ENCODE results near the gene TBC1D8. TPM values are rescaled to one million over a fixed set of nuclear protein-coding genes. Genes with fewer than 3 reads are reported as not detected.

Gene TBC1D8
- total and polyA plus RNA-seq, 2 experiments from 2014 or later, result 18.0 to 36.9 TPM

DNA sequence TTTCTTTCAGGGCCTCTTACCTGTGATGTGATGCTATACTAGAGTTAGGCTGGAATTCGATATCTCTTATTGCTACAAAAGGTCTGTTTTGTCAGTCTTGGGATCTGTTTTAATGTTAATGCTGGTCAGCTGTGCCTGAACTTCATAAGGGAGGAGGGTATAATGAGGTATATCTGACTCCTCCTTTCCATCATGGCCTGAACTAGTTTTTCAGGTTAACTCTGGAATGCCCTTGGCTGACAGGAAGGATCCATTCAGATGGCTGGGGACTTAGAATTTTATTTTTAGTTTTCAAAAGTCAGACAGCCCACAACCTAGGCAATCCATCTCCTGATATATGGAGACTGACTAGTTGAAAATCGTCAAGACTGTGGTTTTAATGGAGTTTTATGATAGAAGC is 35.9 kb upstream of the TBC1D8 start (continued):
- TF ChIP-seq, protein P1, sequence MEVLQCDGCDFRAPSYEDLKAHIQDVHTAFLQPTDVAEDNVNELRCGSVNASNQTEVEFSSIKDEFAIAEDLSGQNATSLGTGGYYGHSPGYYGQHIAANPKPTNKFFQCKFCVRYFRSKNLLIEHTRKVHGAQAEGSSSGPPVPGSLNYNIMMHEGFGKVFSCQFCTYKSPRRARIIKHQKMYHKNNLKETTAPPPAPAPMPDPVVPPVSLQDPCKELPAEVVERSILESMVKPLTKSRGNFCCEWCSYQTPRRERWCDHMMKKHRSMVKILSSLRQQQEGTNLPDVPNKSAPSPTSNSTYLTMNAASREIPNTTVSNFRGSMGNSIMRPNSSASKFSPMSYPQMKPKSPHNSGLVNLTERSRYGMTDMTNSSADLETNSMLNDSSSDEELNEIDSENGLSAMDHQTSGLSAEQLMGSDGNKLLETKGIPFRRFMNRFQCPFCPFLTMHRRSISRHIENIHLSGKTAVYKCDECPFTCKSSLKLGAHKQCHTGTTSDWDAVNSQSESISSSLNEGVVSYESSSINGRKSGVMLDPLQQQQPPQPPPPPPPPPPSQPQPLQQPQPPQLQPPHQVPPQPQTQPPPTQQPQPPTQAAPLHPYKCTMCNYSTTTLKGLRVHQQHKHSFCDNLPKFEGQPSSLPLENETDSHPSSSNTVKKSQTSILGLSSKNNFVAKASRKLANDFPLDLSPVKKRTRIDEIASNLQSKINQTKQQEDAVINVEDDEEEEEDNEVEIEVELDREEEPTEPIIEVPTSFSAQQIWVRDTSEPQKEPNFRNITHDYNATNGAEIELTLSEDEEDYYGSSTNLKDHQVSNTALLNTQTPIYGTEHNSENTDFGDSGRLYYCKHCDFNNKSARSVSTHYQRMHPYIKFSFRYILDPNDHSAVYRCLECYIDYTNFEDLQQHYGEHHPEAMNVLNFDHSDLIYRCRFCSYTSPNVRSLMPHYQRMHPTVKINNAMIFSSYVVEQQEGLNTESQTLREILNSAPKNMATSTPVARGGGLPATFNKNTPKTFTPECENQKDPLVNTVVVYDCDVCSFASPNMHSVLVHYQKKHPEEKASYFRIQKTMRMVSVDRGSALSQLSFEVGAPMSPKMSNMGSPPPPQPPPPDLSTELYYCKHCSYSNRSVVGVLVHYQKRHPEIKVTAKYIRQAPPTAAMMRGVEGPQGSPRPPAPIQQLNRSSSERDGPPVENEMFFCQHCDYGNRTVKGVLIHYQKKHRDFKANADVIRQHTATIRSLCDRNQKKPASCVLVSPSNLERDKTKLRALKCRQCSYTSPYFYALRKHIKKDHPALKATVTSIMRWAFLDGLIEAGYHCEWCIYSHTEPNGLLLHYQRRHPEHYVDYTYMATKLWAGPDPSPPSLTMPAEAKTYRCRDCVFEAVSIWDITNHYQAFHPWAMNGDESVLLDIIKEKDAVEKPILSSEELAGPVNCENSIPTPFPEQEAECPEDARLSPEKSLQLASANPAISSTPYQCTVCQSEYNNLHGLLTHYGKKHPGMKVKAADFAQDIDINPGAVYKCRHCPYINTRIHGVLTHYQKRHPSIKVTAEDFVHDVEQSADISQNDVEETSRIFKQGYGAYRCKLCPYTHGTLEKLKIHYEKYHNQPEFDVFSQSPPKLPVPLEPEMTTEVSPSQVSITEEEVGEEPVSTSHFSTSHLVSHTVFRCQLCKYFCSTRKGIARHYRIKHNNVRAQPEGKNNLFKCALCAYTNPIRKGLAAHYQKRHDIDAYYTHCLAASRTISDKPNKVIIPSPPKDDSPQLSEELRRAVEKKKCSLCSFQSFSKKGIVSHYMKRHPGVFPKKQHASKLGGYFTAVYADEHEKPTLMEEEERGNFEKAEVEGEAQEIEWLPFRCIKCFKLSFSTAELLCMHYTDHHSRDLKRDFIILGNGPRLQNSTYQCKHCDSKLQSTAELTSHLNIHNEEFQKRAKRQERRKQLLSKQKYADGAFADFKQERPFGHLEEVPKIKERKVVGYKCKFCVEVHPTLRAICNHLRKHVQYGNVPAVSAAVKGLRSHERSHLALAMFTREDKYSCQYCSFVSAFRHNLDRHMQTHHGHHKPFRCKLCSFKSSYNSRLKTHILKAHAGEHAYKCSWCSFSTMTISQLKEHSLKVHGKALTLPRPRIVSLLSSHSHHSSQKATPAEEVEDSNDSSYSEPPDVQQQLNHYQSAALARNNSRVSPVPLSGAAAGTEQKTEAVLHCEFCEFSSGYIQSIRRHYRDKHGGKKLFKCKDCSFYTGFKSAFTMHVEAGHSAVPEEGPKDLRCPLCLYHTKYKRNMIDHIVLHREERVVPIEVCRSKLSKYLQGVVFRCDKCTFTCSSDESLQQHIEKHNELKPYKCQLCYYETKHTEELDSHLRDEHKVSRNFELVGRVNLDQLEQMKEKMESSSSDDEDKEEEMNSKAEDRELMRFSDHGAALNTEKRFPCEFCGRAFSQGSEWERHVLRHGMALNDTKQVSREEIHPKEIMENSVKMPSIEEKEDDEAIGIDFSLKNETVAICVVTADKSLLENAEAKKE (CRISPR knock-in tag; IDR thresholded peaks at IDR 0.05), result no peak
- no peak for TF ChIP-seq EZH2phosphoT487 (IDR thresholded peaks at IDR 0.05; ENCODE audit: unreplicated experiment)
- no peak for TF ChIP-seq EZH2 (IDR thresholded peaks at IDR 0.05; ENCODE audit: low read depth, unreplicated experiment)
- TF ChIP-seq STAT1 (IDR thresholded peaks at IDR 0.05; ENCODE audit: unreplicated experiment), result no peak
- TF ChIP-seq, protein P2, sequence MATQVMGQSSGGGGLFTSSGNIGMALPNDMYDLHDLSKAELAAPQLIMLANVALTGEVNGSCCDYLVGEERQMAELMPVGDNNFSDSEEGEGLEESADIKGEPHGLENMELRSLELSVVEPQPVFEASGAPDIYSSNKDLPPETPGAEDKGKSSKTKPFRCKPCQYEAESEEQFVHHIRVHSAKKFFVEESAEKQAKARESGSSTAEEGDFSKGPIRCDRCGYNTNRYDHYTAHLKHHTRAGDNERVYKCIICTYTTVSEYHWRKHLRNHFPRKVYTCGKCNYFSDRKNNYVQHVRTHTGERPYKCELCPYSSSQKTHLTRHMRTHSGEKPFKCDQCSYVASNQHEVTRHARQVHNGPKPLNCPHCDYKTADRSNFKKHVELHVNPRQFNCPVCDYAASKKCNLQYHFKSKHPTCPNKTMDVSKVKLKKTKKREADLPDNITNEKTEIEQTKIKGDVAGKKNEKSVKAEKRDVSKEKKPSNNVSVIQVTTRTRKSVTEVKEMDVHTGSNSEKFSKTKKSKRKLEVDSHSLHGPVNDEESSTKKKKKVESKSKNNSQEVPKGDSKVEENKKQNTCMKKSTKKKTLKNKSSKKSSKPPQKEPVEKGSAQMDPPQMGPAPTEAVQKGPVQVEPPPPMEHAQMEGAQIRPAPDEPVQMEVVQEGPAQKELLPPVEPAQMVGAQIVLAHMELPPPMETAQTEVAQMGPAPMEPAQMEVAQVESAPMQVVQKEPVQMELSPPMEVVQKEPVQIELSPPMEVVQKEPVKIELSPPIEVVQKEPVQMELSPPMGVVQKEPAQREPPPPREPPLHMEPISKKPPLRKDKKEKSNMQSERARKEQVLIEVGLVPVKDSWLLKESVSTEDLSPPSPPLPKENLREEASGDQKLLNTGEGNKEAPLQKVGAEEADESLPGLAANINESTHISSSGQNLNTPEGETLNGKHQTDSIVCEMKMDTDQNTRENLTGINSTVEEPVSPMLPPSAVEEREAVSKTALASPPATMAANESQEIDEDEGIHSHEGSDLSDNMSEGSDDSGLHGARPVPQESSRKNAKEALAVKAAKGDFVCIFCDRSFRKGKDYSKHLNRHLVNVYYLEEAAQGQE (IDR thresholded peaks at IDR 0.05; ENCODE audit: unreplicated experiment), result no peak
- TF ChIP-seq ZNF331 (CRISPR knock-in tag; IDR thresholded peaks at IDR 0.05; ENCODE audit: low read depth), result no peak

All from GM23338 (cell line).